ENCODE data around the gene PNKD.

The PNKD gene

DNA sequence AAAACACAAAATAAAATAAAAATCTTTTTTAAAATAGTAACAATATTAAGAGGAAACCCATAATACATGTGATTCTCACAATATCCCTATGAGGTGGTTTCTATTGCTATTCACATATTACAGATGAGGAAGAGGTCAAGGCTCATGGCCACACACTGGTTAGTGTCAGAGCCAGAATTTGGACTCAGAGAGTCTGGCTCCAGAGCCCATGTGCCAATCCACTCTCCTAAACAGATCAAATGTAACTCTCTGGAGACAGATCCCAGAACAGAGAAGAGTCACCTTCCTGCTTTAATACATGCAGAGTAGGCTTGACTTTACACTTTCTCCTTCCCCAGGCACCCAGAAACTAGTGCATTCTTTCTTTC lies 101.6 kb downstream of the PNKD start:
- no peak overlapping the region for H3K4me3 ChIP-seq (ENCODE audit: low read depth, low read length)
- TF ChIP-seq, protein P1, sequence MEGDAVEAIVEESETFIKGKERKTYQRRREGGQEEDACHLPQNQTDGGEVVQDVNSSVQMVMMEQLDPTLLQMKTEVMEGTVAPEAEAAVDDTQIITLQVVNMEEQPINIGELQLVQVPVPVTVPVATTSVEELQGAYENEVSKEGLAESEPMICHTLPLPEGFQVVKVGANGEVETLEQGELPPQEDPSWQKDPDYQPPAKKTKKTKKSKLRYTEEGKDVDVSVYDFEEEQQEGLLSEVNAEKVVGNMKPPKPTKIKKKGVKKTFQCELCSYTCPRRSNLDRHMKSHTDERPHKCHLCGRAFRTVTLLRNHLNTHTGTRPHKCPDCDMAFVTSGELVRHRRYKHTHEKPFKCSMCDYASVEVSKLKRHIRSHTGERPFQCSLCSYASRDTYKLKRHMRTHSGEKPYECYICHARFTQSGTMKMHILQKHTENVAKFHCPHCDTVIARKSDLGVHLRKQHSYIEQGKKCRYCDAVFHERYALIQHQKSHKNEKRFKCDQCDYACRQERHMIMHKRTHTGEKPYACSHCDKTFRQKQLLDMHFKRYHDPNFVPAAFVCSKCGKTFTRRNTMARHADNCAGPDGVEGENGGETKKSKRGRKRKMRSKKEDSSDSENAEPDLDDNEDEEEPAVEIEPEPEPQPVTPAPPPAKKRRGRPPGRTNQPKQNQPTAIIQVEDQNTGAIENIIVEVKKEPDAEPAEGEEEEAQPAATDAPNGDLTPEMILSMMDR (IDR thresholded peaks at IDR 0.05; ENCODE audit: low read depth, low read length), result no peak

- H3K4me3 ChIP-seq (ENCODE audit: low read depth, low read length), result no peak overlapping the region
- TF ChIP-seq, protein P1 (IDR thresholded peaks at IDR 0.05; ENCODE audit: low read depth, low read length), result no peak
Observed at GRCh38 chr2:218374795-218375194, 104.5 kb downstream of the PNKD start.

DNA sequence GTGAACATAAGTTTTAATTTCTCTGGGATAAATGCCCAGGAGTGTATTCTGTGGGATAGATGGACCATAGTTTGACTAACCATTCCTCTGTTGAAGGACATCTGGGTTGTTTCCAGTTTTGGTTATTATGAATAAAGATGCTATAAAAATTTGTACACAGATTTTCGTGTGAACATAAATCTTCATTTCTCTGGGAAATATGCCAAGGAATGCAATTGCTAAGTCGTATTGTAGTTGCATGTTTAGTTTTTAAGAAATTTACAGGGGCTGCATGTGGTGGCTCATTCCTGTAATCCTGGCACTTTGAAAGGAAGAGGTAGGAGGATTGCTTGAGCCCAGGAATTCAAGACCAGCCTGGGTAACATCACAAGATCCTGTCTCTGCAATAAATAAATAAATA lies 104.9 kb downstream of the PNKD start:
- no peak overlapping the region for H3K4me3 ChIP-seq (ENCODE audit: low read depth, low read length)
- TF ChIP-seq, protein P1 (IDR thresholded peaks at IDR 0.05; ENCODE audit: low read depth, low read length), result no peak

- TF ChIP-seq, protein P1 (IDR thresholded peaks at IDR 0.05; ENCODE audit: low read depth, low read length), result no peak
- no peak overlapping the region for H3K4me3 ChIP-seq (ENCODE audit: low read depth, low read length)
Observed at GRCh38 chr2:218378053-218378452, 107.7 kb downstream of the PNKD start.

GRCh38 chr2:218381916-218382366 lies 111.6 kb downstream of the PNKD start, which contains the start of gene SLC11A1:
TSS of gene SLC11A1 (plus strand) at chr2:218382273. CDS start at chr2:218382369, 96 bp downstream.
- TF ChIP-seq, protein P1 (IDR thresholded peaks at IDR 0.05; ENCODE audit: low read depth, low read length), result no peak
- no peak within 1 kb of the TSS for H3K4me3 ChIP-seq (ENCODE audit: low read depth, low read length)

DNA sequence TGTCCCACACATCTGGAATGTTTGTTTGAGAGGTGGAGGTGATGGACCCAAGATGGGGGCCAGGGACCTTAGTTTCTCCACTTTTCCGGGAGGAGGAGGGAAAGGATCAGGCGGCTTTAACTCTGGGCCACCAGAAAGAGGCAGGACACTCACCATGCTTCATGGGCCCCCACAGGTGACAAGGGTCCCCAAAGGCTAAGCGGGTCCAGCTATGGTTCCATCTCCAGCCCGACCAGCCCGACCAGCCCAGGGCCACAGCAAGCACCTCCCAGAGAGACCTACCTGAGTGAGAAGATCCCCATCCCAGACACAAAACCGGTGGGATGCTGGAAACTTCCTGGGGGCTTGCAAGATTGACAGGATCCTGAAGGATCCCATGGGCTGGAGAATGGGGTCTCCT lies 112.5 kb downstream of the PNKD start:
- TF ChIP-seq, protein P1 (IDR thresholded peaks at IDR 0.05; ENCODE audit: low read depth, low read length), result no peak
- no peak overlapping the region for H3K4me3 ChIP-seq (ENCODE audit: low read depth, low read length)

GRCh38 chr2:218383892-218384519 lies 113.7 kb downstream of the PNKD start:
- TF ChIP-seq, protein P1 (IDR thresholded peaks at IDR 0.05; ENCODE audit: low read depth, low read length), result no peak
- H3K4me3 ChIP-seq (ENCODE audit: low read depth, low read length), result no peak overlapping the region
